ENCODE results near the gene KLF6.

KLF6 gene

GRCh38 chr10:3782451-3783315 lies 2.3 kb downstream of the KLF6 start:
- DNase-seq (ENCODE audit: insufficient read length, low spot score): no peak
- no peak for FAIRE-seq

GRCh38 chr10:3782146-3782450 lies 2.9 kb downstream of the KLF6 start:
- TF ChIP-seq CTCF (IDR thresholded peaks at IDR 0.05; ENCODE audit: insufficient read depth, missing control alignments): no peak
- no peak for FAIRE-seq
- no peak for DNase-seq (ENCODE audit: insufficient read length, low spot score)

More at GRCh38 chr10:3782451-3783315, 2.3 kb downstream of the KLF6 start:
- TF ChIP-seq CTCF (IDR thresholded peaks at IDR 0.05; ENCODE audit: insufficient read depth, missing control alignments): no peak

- no peak for TF ChIP-seq CTCF (IDR thresholded peaks at IDR 0.05; ENCODE audit: insufficient read depth, missing control alignments)
- FAIRE-seq: no peak
- no peak for DNase-seq (ENCODE audit: insufficient read length, low spot score)
Observed at GRCh38 chr10:3781468-3782145, 3.4 kb downstream of the KLF6 start.

GRCh38 chr10:3780771-3781467 lies 4.1 kb downstream of the KLF6 start:
- no peak for FAIRE-seq
- TF ChIP-seq CTCF (IDR thresholded peaks at IDR 0.05; ENCODE audit: insufficient read depth, missing control alignments): no peak
- DNase-seq (ENCODE audit: insufficient read length, low spot score): no peak

- DNase-seq (ENCODE audit: insufficient read length, low spot score) (no peak), FAIRE-seq (no peak)
- TF ChIP-seq CTCF (IDR thresholded peaks at IDR 0.05; ENCODE audit: insufficient read depth, missing control alignments): no peak
Observed at GRCh38 chr10:3780021-3780770, 4.8 kb downstream of the KLF6 start.

GRCh38 chr10:3779158-3779741 lies 5.8 kb downstream of the KLF6 start:
- FAIRE-seq (no peak), DNase-seq (ENCODE audit: insufficient read length, low spot score) (no peak)
- no peak for TF ChIP-seq CTCF (IDR thresholded peaks at IDR 0.05; ENCODE audit: insufficient read depth, missing control alignments)
